GM12801 (cell line): Measurements from ENCODE around the gene CAMKMT.

Source experiments
- CTCF ChIP-seq: IDR thresholded peaks from one replicate; pipeline ENCODE4 v1.5.1; 2011; ENCODE audit warnings: control low read depth; ENCODE audit not compliant: insufficient read length; ENCODE audit errors: extremely low read depth

The CAMKMT gene

GRCh38 chr2:44676379-44676778 lies 314.6 kb downstream of the CAMKMT start:
- TF ChIP-seq CTCF, result no peak

- no peak for TF ChIP-seq CTCF
Observed at GRCh38 chr2:44679584-44679983, 317.8 kb downstream of the CAMKMT start.

GRCh38 chr2:44679990-44680389 lies 318.2 kb downstream of the CAMKMT start:
- no peak for TF ChIP-seq CTCF

GRCh38 chr2:44680424-44680971 lies 318.8 kb downstream of the CAMKMT start:
- no peak for TF ChIP-seq CTCF

GRCh38 chr2:44680983-44681531 lies 319.3 kb downstream of the CAMKMT start:
- TF ChIP-seq CTCF, result no peak

- no peak for TF ChIP-seq CTCF
Observed at GRCh38 chr2:44682459-44682858, 320.7 kb downstream of the CAMKMT start.

- TF ChIP-seq CTCF, result no peak
Observed at GRCh38 chr2:44684559-44684958, 322.8 kb downstream of the CAMKMT start.
